ENCODE data around the gene ERN1.

Gene ERN1

GRCh38 chr17:64154717-64155116 is 24.8 kb upstream of the ERN1 start:
- Histone ChIP-seq H3K27ac (ENCODE audit: low read depth, low read length) (no peak overlapping the region), H3K36me3 (ENCODE audit: control insufficient read depth, insufficient read depth, low read length) (peaks cover 14% of the 10 kb centered on the region), H3K4me3 (ENCODE audit: low read length) (no peak overlapping the region), H3K4me1 (ENCODE audit: control insufficient read depth, insufficient read depth, low read length) (peaks cover 12% of the 10 kb centered on the region), H3K27me3 (ENCODE audit: control insufficient read depth, insufficient read depth, low read length) (no peaks in the 10 kb centered on the region), H3K9ac (ENCODE audit: low read length) (no peak overlapping the region)

GRCh38 chr17:64154313-64154695 is 24.4 kb upstream of the ERN1 start:
- Histone ChIP-seq H3K4me1 (ENCODE audit: control insufficient read depth, insufficient read depth, low read length) (peaks cover 12% of the 10 kb centered on the region), H3K9ac (ENCODE audit: low read length) (no peak overlapping the region), H3K36me3 (ENCODE audit: control insufficient read depth, insufficient read depth, low read length) (peaks cover 14% of the 10 kb centered on the region), H3K4me3 (ENCODE audit: low read length) (no peak overlapping the region), H3K27me3 (ENCODE audit: control insufficient read depth, insufficient read depth, low read length) (no peaks in the 10 kb centered on the region), H3K27ac (ENCODE audit: low read depth, low read length) (no peak overlapping the region)

GRCh38 chr17:64153565-64154312 is 23.8 kb upstream of the ERN1 start:
- Histone ChIP-seq H3K27ac (ENCODE audit: low read depth, low read length) (no peak overlapping the region), H3K4me3 (ENCODE audit: low read length) (no peak overlapping the region), H3K27me3 (ENCODE audit: control insufficient read depth, insufficient read depth, low read length) (no peaks in the 10 kb centered on the region), H3K36me3 (ENCODE audit: control insufficient read depth, insufficient read depth, low read length) (peaks cover 15% of the 10 kb centered on the region), H3K4me1 (ENCODE audit: control insufficient read depth, insufficient read depth, low read length) (peaks cover 12% of the 10 kb centered on the region), H3K9ac (ENCODE audit: low read length) (no peak overlapping the region)

DNA sequence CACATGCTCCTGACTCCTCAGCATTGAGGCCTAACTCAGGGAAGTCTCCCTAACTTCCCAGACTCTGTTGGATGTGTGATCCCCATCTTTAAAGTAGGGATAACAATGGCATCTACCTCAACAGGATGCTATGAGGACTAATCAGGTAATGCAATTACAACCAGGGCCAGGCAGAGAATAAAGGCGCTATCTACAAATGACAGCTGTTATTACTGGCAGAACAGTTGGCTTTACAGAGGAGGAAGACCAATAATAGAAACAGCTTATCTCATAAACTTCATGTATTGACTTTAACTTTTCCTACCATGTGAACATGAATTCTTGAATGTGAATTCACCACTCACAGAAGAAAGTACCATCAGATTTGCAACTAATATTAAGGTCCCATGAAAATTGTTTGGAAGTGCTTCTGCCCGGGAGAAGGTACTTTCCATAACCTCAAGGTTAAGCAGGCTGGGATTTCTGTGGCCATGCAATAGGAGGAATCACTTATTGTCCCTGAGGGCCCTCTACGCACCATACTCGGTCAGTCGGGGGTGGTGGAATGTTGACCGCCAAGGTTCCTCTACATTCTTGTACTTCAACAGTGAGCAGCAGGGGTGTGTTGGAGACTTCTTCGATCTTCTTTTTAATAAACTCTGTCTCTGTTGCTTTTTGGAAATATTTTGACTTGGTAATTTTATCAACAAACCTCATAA is 22.6 kb upstream of the ERN1 start:
- no peaks in the 10 kb centered on the region for H3K27me3 ChIP-seq (ENCODE audit: control insufficient read depth, insufficient read depth, low read length)
- H3K4me1 ChIP-seq (ENCODE audit: control insufficient read depth, insufficient read depth, low read length), result peaks cover 8% of the 10 kb centered on the region
- peaks cover 18% of the 10 kb centered on the region for H3K36me3 ChIP-seq (ENCODE audit: control insufficient read depth, insufficient read depth, low read length)
- H3K4me3 ChIP-seq (ENCODE audit: low read length), result no peak overlapping the region
- H3K9ac ChIP-seq (ENCODE audit: low read length), result no peak overlapping the region
- H3K27ac ChIP-seq (ENCODE audit: low read depth, low read length), result no peak overlapping the region

DNA sequence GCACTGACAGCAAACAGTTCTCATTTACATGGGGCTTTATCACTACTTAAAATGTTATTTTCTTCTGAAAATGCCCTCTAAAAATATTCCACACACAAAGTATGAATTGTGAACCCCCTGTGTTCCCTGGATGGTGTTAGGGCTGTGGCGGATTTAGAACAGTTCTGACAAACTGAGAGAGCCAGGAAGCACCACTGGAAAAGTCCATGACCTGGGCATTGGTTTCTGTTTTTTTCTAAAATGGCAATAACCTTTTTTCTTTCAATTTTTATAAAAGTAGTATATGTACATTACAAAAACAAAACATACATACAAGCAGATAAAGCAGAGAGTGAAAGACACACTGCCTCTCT is 21.0 kb upstream of the ERN1 start:
- no peaks in the 10 kb centered on the region for H3K27me3 ChIP-seq (ENCODE audit: control insufficient read depth, insufficient read depth, low read length)
- peaks cover 16% of the 10 kb centered on the region for H3K36me3 ChIP-seq (ENCODE audit: control insufficient read depth, insufficient read depth, low read length)
- peaks cover 7% of the 10 kb centered on the region for H3K4me1 ChIP-seq (ENCODE audit: control insufficient read depth, insufficient read depth, low read length)
- no peak overlapping the region for H3K27ac ChIP-seq (ENCODE audit: low read depth, low read length)
- no peak overlapping the region for H3K4me3 ChIP-seq (ENCODE audit: low read length)
- H3K9ac ChIP-seq (ENCODE audit: low read length), result no peak overlapping the region

DNA sequence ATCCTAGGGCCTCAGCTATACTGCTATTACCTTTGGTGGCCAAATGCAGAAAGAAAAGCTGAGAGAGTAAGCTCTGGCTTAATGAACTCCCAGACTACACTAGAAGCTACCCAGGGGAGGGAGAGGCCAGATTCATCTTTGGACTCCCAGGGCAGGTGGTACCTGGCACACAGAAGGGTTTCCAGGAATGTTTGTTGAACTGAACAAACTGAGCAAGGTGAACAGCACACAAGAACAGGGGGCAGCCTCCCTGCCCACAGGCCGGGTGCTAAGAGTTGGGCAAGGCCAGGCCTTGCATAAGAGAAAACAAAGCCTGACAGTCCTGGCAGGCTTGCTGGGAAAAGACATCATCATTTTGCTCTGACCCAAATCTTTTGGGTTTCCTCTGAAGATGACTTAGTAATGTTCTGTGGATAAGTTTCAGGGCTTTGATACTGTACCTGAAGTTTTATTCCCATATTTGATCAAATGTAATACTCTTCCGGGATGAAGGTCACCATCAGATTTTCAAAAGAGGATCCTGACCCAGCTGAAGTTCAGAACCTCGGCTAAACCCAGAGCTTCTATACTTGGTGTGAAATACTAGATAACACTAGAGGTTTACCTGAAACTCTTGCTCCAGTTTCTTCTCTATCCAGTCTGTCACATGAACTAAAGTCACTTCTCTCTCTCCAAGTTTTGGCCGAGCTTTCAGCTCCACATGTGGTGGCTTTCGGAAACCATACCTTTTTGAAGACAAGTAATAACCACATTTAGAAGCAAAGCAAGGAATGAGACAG is 20.5 kb upstream of the ERN1 start:
- H3K9ac ChIP-seq (ENCODE audit: low read length), result no peak overlapping the region

GRCh38 chr17:64149196-64149595 is 19.3 kb upstream of the ERN1 start:
- Histone ChIP-seq H3K4me1 (ENCODE audit: control insufficient read depth, insufficient read depth, low read length) (peaks cover 9% of the 10 kb centered on the region), H3K36me3 (ENCODE audit: control insufficient read depth, insufficient read depth, low read length) (peaks cover 16% of the 10 kb centered on the region), H3K4me3 (ENCODE audit: low read length) (no peak overlapping the region), H3K9ac (ENCODE audit: low read length) (no peak overlapping the region), H3K27me3 (ENCODE audit: control insufficient read depth, insufficient read depth, low read length) (no peaks in the 10 kb centered on the region), H3K27ac (ENCODE audit: low read depth, low read length) (no peak overlapping the region)

More for the DNA sequence above, 20.5 kb upstream of the ERN1 start:
- H3K27ac ChIP-seq (ENCODE audit: low read depth, low read length), result no peak overlapping the region
- peaks cover 5% of the 10 kb centered on the region for H3K4me1 ChIP-seq (ENCODE audit: control insufficient read depth, insufficient read depth, low read length)
- H3K27me3 ChIP-seq (ENCODE audit: control insufficient read depth, insufficient read depth, low read length), result no peaks in the 10 kb centered on the region
- peaks cover 16% of the 10 kb centered on the region for H3K36me3 ChIP-seq (ENCODE audit: control insufficient read depth, insufficient read depth, low read length)
- H3K4me3 ChIP-seq (ENCODE audit: low read length), result no peak overlapping the region

DNA sequence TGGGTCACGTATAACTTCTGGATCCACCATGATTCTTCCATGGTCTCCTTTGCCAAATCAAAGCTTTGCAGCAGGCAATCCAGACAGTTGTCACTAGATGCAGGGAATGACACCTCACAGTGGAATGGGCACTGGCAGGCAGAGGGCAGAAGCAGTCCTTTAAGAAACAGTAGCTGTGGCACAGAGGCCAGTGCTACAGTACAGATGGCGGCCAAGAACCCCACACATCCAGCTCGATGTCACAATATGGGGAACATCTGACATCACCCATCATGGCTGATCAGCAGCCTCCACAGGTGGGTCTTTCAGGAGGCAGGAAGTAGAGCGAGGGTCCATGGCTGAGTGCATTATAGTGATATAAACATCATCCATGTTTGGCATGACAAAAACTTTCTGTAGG is 18.8 kb upstream of the ERN1 start:
- Histone ChIP-seq H3K27me3 (ENCODE audit: control insufficient read depth, insufficient read depth, low read length) (no peaks in the 10 kb centered on the region), H3K4me1 (ENCODE audit: control insufficient read depth, insufficient read depth, low read length) (peaks cover 9% of the 10 kb centered on the region), H3K4me3 (ENCODE audit: low read length) (no peak overlapping the region), H3K9ac (ENCODE audit: low read length) (no peak overlapping the region), H3K36me3 (ENCODE audit: control insufficient read depth, insufficient read depth, low read length) (peaks cover 15% of the 10 kb centered on the region), H3K27ac (ENCODE audit: low read depth, low read length) (no peak overlapping the region)

GRCh38 chr17:64148017-64148631 is 18.2 kb upstream of the ERN1 start:
- no peaks in the 10 kb centered on the region for H3K27me3 ChIP-seq (ENCODE audit: control insufficient read depth, insufficient read depth, low read length)
- no peak overlapping the region for H3K27ac ChIP-seq (ENCODE audit: low read depth, low read length)
- no peak overlapping the region for H3K9ac ChIP-seq (ENCODE audit: low read length)
- H3K4me3 ChIP-seq (ENCODE audit: low read length), result no peak overlapping the region
- peaks cover 9% of the 10 kb centered on the region for H3K4me1 ChIP-seq (ENCODE audit: control insufficient read depth, insufficient read depth, low read length)
- peaks cover 11% of the 10 kb centered on the region for H3K36me3 ChIP-seq (ENCODE audit: control insufficient read depth, insufficient read depth, low read length)

GRCh38 chr17:64147110-64148016 is 17.4 kb upstream of the ERN1 start:
- Histone ChIP-seq H3K9ac (ENCODE audit: low read length) (no peak overlapping the region), H3K36me3 (ENCODE audit: control insufficient read depth, insufficient read depth, low read length) (peaks cover 5% of the 10 kb centered on the region), H3K4me3 (ENCODE audit: low read length) (peak overlapping the region; percentile 65), H3K27ac (ENCODE audit: low read depth, low read length) (no peak overlapping the region), H3K27me3 (ENCODE audit: control insufficient read depth, insufficient read depth, low read length) (no peaks in the 10 kb centered on the region), H3K4me1 (ENCODE audit: control insufficient read depth, insufficient read depth, low read length) (peaks cover 9% of the 10 kb centered on the region)

GRCh38 chr17:64146418-64147109 is 16.6 kb upstream of the ERN1 start:
- H3K9ac ChIP-seq (ENCODE audit: low read length), result peak overlapping the region; percentile 81
- no peaks in the 10 kb centered on the region for H3K27me3 ChIP-seq (ENCODE audit: control insufficient read depth, insufficient read depth, low read length)
- H3K27ac ChIP-seq (ENCODE audit: low read depth, low read length), result peak overlapping the region; percentile 96
- H3K36me3 ChIP-seq (ENCODE audit: control insufficient read depth, insufficient read depth, low read length), result peaks cover 4% of the 10 kb centered on the region
- peak overlapping the region; percentile 65 for H3K4me3 ChIP-seq (ENCODE audit: low read length)
- peaks cover 9% of the 10 kb centered on the region for H3K4me1 ChIP-seq (ENCODE audit: control insufficient read depth, insufficient read depth, low read length)

Measured in rectal smooth muscle tissue (tissue), 1 donor.